Measurements from ENCODE around the gene BTD. TPM values are rescaled to one million over a fixed set of nuclear protein-coding genes. Genes with fewer than 3 reads are reported as not detected.
A peak's percentile ranks its signal among the peaks of the same experiment; 100 is the strongest.
"Not testable (repeated sequence)": the region's sequence is repeated elsewhere in the genome, so short reads cannot be mapped to it uniquely, and the experiment has no call there.

The BTD gene
- total RNA-seq, 1 donor from 2014 or later: 9.7 TPM

DNA sequence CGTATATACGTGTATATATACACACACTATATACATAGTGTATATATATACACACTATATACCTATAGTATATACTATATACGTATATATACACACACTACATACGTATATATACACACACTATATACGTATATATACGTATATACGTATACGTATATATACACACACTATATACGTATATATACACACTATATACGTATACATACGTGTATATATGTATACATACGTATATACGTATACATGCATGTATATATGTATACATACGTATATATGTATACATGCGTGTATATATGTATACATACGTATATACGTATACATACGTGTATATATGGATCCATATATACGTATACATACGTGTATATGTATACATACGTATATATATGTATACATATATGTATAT lies 9.6 kb upstream of the BTD start:
- DNase-seq (ENCODE audit: low read depth): no peak
- H3K36me3 ChIP-seq (ENCODE audit: control insufficient read depth, insufficient read depth, low read length): peaks cover 2% of the 10 kb centered on the region
- H3K4me3 ChIP-seq (ENCODE audit: low read depth, low read length): no peak overlapping the region
- TF ChIP-seq, protein P1, sequence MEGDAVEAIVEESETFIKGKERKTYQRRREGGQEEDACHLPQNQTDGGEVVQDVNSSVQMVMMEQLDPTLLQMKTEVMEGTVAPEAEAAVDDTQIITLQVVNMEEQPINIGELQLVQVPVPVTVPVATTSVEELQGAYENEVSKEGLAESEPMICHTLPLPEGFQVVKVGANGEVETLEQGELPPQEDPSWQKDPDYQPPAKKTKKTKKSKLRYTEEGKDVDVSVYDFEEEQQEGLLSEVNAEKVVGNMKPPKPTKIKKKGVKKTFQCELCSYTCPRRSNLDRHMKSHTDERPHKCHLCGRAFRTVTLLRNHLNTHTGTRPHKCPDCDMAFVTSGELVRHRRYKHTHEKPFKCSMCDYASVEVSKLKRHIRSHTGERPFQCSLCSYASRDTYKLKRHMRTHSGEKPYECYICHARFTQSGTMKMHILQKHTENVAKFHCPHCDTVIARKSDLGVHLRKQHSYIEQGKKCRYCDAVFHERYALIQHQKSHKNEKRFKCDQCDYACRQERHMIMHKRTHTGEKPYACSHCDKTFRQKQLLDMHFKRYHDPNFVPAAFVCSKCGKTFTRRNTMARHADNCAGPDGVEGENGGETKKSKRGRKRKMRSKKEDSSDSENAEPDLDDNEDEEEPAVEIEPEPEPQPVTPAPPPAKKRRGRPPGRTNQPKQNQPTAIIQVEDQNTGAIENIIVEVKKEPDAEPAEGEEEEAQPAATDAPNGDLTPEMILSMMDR (IDR thresholded peaks at IDR 0.05; ENCODE audit: insufficient read depth, low read length, severe bottlenecking): no peak
- FAIRE-seq: no peak
- H3K27me3 ChIP-seq (ENCODE audit: control insufficient read depth, insufficient read depth, low read length): no peaks in the 10 kb centered on the region

DNA sequence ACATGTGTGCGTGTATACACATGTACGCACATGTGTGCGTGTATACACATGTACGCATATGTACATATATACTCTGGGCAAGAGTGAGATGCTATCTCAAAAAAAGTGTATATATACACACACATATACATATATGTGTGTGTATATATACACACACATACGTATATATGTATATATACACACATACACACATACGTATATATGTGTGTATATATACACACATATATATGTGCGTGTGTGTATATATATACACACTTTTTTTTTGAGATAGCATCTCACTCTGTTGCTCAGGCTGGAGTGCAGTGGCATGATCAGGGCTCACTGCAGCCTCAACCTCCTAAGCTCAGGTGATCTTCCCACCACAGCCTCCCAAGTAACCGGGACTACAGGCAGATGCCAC lies 8.6 kb upstream of the BTD start:
- DNase-seq (ENCODE audit: low read depth): no peak
- TF ChIP-seq, protein P1 (IDR thresholded peaks at IDR 0.05; ENCODE audit: insufficient read depth, low read length, severe bottlenecking): no peak
- no peaks in the 10 kb centered on the region for H3K27me3 ChIP-seq (ENCODE audit: control insufficient read depth, insufficient read depth, low read length)
- no peak overlapping the region for H3K4me3 ChIP-seq (ENCODE audit: low read depth, low read length)
- FAIRE-seq: no peak
- H3K36me3 ChIP-seq (ENCODE audit: control insufficient read depth, insufficient read depth, low read length): peaks cover 2% of the 10 kb centered on the region

DNA sequence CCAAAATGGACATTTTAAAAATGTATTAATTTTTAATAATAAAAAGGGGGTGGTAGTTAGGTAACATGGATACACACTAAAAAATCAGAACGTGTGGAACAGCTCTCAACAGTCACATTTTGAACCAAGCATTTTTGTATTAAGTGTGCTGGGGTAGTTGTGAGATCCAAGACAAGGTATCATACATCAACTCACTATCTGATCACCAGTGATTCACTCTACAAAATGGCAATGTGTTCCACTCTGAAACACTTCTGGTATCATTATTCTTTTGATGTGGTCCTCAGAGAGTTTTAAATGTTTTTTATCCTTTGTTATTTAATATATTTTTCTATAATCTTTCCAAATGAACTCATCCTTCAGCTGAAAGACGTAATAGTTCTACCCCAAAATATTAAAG lies 5.6 kb upstream of the BTD start:
- DNase-seq (ENCODE audit: low read depth) (no peak), FAIRE-seq (no peak)
- peaks cover 2% of the 10 kb centered on the region for H3K36me3 ChIP-seq (ENCODE audit: control insufficient read depth, insufficient read depth, low read length)
- TF ChIP-seq, protein P1 (IDR thresholded peaks at IDR 0.05; ENCODE audit: insufficient read depth, low read length, severe bottlenecking): no peak
- no peaks in the 10 kb centered on the region for H3K27me3 ChIP-seq (ENCODE audit: control insufficient read depth, insufficient read depth, low read length)
- H3K4me3 ChIP-seq (ENCODE audit: low read depth, low read length): no peak overlapping the region

DNA sequence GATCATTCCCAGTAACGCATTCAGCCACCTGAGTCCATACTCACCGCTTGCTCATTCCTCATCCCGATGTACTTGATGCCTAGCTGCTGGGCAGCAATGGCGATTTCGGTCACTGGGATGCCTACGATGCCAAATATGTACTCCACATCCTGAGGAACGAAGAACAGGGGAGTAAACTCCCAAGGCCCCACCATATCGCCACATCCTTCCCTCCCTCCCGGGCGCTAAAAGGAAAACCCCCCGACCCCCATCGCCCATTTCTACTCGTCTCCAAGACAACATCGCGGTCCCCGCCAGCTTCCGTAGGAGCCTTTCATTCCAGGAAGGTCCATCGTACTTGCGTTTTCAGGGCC lies 523 bp upstream of the BTD start:
- Histone ChIP-seq H3K27me3 (ENCODE audit: control insufficient read depth, insufficient read depth, low read length) (no peaks in the 10 kb centered on the region), H3K36me3 (ENCODE audit: control insufficient read depth, insufficient read depth, low read length) (peaks cover 2% of the 10 kb centered on the region), H3K4me3 (ENCODE audit: low read depth, low read length) (peak overlapping the region; percentile 78)
- TF ChIP-seq, protein P1 (IDR thresholded peaks at IDR 0.05; ENCODE audit: insufficient read depth, low read length, severe bottlenecking): no peak
- FAIRE-seq (no peak), DNase-seq (ENCODE audit: low read depth) (peak; percentile 43)

DNA sequence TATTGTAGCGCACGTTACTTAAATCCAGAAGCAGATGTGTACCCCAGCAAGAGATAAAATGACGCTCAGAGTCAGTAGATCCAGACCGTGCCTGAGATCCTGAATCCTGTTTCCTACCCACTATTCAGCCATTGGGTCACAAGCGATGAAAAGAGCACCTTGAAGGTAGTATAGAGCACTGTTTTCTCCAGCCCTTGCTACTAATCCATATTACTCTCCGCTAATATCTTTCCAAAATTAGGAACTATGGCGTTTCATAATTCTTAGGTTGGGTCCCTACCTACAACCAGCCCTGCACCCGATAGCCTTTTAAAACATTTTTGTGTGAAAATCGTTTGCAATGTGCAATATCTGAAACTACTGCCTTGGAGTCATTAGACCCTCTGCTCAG lies 596 bp downstream of the BTD start:
- FAIRE-seq (no peak), DNase-seq (ENCODE audit: low read depth) (no peak)
- H3K4me3 ChIP-seq (ENCODE audit: low read depth, low read length): peak overlapping the region; percentile 78
- no peaks in the 10 kb centered on the region for H3K27me3 ChIP-seq (ENCODE audit: control insufficient read depth, insufficient read depth, low read length)
- TF ChIP-seq, protein P1 (IDR thresholded peaks at IDR 0.05; ENCODE audit: insufficient read depth, low read length, severe bottlenecking): no peak
- peaks cover 2% of the 10 kb centered on the region for H3K36me3 ChIP-seq (ENCODE audit: control insufficient read depth, insufficient read depth, low read length)

DNA sequence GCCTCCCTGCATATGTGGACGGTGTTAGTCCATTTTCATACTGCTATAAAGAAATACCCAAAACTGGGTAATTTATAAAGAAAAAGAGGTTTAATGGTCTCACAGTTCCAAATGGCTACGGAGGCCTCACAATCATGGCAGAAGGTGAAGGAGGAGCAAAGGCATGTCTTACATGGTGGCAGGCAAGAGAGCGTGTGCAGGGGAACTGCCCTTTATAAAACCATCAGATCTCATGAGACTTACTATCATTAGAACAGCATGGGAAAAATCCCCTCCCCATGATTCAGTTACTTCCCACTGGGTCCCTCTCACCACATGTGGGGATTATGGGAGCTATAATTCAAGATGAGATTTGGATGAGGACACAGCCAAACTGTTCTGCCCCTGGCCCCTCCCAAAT lies 1.3 kb downstream of the BTD start:
- not testable (repeated sequence) for H3K36me3 ChIP-seq (ENCODE audit: control insufficient read depth, insufficient read depth, low read length); H3K27me3 ChIP-seq (ENCODE audit: control insufficient read depth, insufficient read depth, low read length); FAIRE-seq; H3K4me3 ChIP-seq (ENCODE audit: low read depth, low read length); DNase-seq (ENCODE audit: low read depth)

DNA sequence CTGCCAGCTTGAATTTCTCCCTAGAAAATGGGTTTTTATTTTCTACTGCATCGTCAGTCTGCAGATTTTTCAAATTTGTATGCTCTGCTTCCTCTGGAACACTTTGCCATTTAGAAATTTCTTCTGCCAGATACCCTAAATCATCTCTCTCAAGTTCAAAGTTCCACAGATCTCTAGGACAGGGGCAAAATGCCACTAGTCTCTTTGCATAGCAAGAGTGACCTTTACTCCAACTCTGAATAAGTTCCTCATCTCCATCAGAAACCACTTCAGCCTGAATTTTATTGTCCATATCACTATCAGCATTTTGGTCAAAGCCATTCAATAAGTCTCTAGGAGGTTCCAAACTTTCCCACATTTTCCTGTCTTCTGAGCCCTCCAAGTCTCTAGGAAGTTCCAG lies 3.0 kb downstream of the BTD start:
- H3K36me3 ChIP-seq (ENCODE audit: control insufficient read depth, insufficient read depth, low read length); H3K27me3 ChIP-seq (ENCODE audit: control insufficient read depth, insufficient read depth, low read length); DNase-seq (ENCODE audit: low read depth); H3K4me3 ChIP-seq (ENCODE audit: low read depth, low read length); FAIRE-seq: not testable (repeated sequence)

Data from bronchial epithelial cell (primary cell).